Hepatocyte (in vitro differentiated cells): ENCODE results near the gene BEND5.

ENCODE experiments used
- EZH2 ChIP-seq: fragments of 200-600 bp; sonication (generic); IDR thresholded peaks from 2 replicates; pipeline ENCODE4 v1.6.1; 2016; ENCODE audit warnings: antibody characterized with exemption, mild to moderate bottlenecking, borderline replicate concordance
- TF ChIP-seq, protein P1 (sequence below): fragments of 200-600 bp; sonication (generic); IDR thresholded peaks from 2 replicates; pipeline ENCODE4 v1.5.1; 2016; ENCODE audit warnings: antibody characterized with exemption, mild to moderate bottlenecking; ENCODE audit not compliant: poor library complexity

DNA sequence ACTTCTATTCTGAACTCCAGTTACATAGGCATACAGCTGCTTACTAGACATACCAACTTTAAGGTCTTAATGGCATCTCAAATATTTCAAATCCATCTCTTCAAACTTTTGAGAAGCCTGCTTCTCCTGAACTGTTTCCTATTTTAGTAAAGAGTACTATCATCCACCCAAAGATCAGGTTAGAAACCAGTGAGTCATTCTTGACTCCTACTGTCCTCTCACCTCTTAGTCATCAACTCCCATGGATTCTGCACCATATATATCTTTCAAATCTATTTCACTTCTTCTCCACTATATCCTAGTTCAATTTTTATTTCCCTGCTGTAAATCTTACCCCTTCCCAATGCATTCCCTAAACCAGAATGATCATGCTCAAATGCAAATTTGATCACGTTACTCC, 18.1 kb upstream of the BEND5 start:
- TF ChIP-seq, protein P1, sequence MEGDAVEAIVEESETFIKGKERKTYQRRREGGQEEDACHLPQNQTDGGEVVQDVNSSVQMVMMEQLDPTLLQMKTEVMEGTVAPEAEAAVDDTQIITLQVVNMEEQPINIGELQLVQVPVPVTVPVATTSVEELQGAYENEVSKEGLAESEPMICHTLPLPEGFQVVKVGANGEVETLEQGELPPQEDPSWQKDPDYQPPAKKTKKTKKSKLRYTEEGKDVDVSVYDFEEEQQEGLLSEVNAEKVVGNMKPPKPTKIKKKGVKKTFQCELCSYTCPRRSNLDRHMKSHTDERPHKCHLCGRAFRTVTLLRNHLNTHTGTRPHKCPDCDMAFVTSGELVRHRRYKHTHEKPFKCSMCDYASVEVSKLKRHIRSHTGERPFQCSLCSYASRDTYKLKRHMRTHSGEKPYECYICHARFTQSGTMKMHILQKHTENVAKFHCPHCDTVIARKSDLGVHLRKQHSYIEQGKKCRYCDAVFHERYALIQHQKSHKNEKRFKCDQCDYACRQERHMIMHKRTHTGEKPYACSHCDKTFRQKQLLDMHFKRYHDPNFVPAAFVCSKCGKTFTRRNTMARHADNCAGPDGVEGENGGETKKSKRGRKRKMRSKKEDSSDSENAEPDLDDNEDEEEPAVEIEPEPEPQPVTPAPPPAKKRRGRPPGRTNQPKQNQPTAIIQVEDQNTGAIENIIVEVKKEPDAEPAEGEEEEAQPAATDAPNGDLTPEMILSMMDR = no peak
- no peak for TF ChIP-seq EZH2
